Activated B cell treated with CpG ODN at 0.5 μM for 24 hours (primary cell): ENCODE measurements around the gene PFN4. TPM values are rescaled to one million over a fixed set of nuclear protein-coding genes. Genes with fewer than 3 reads are reported as not detected.
A peak's percentile ranks its signal among the peaks of the same experiment; 100 is the strongest.

ENCODE experiments used
- ATAC-seq: fragments of 200-7000 bp; cut with Tn5 transposase; one replicate; pipeline ENCODE4 v1.10.0; 2021; ENCODE audit warnings: low read depth, mild to moderate bottlenecking, moderate library complexity
- CTCF ChIA-PET: fragments of 350-600 bp; sonication (Branson Sonifier 250); formaldehyde crosslinking; loops from one replicate; lab custom pipeline; 2021; ENCODE audit warnings: antibody characterized with exemption; lab: Charles Lee
- POLR2A ChIA-PET: fragments of 350-600 bp; sonication (Branson Sonifier 250); formaldehyde crosslinking; loops from one replicate; lab custom pipeline; 2021; ENCODE audit warnings: antibody characterized with exemption; lab: Charles Lee
- DNase-seq: peaks from one replicate; pipeline ENCODE4 v3.0.0; 2022
- H3K27ac Mint-ChIP-seq: one replicate; pipeline ENCODE4 v1.8.0; 2020; ENCODE audit warnings: mixed read lengths
- H3K27me3 Mint-ChIP-seq: one replicate; pipeline ENCODE4 v1.8.0; 2021; ENCODE audit warnings: mixed read lengths
- H3K36me3 Mint-ChIP-seq: one replicate; pipeline ENCODE4 v1.8.0; 2021; ENCODE audit warnings: low read depth, mixed read lengths
- H3K4me1 Mint-ChIP-seq: one replicate; pipeline ENCODE4 v1.8.0; 2021; ENCODE audit warnings: mixed read lengths
- H3K4me3 Mint-ChIP-seq: one replicate; pipeline ENCODE4 v1.8.0; 2020; ENCODE audit warnings: mild to moderate bottlenecking, mixed read lengths
- H3K9me3 Mint-ChIP-seq: one replicate; pipeline ENCODE4 v1.8.0; 2020; ENCODE audit warnings: mixed read lengths
- CTCF ChIP-seq: fragments of 200-600 bp; IDR thresholded peaks from one replicate; pipeline ENCODE4 v1.8.0; 2022; ENCODE audit warnings: antibody characterized with exemption, mild to moderate bottlenecking
- intact Hi-C: fragments of 100-400 bp; cut with micrococcal nuclease; formaldehyde crosslinking; loops from one replicate; pipeline ENCODE4 v1.15.1; 2024
- total RNA-seq: library from RNA; stranded (reverse); gene quantifications from 2 replicates; pipeline ENCODE4 v1.2.3, GENCODE V29; 2022

PFN4 gene
- total RNA-seq, 1 donor from 2014 or later = 0.60 TPM

- Mint-ChIP-seq H3K9me3 (no peaks in the 10 kb centered on the region), H3K4me1 (peaks cover 15% of the 10 kb centered on the region), H3K4me3 (no peak overlapping the region), H3K27me3 (no peaks in the 10 kb centered on the region), H3K27ac (no peak overlapping the region), H3K36me3 (no peaks in the 10 kb centered on the region)
- CTCF ChIA-PET = interaction anchor here (2.4 kb wide), 1 partner anchor 41 kb away, joined by 6 read pairs; the partner anchor contains the start of gene TP53I3
- no peak for TF ChIP-seq CTCF
- ATAC-seq (no peak), DNase-seq (no peak)
- intact Hi-C loops = no loop called here
- POLR2A ChIA-PET = no interaction called here
Observed at GRCh38 chr2:24125956-24126355, 2.8 kb upstream of the PFN4 start.

GRCh38 chr2:24123922-24124580 lies 917 bp upstream of the PFN4 start:
- peak overlapping the region; percentile 92 for H3K27ac Mint-ChIP-seq
- TF ChIP-seq CTCF = no peak
- ATAC-seq = no peak
- ChIA-PET POLR2A (interaction anchor here (0.6 to 3.1 kb wide), 7 partner anchors 11 to 197 kb away, joined by 3 to 14 read pairs (median 4); partner anchors contain the start of genes ATAD2B, FKBP1B and SF3B6), CTCF (interaction anchor here (2.4 kb wide), 1 partner anchor 39 kb away, joined by 6 read pairs; the partner anchor contains the start of gene TP53I3)
- peak overlapping the region; percentile 85 for H3K4me3 Mint-ChIP-seq
- intact Hi-C loops = loop anchor here (1.0 to 2.0 kb wide), 4 partner anchors 40 to 197 kb away; partner anchors contain the start of genes ATAD2B, SF3B6, TP53I3 and WDCP
- H3K36me3 Mint-ChIP-seq = no peaks in the 10 kb centered on the region
- no peaks in the 10 kb centered on the region for H3K9me3 Mint-ChIP-seq
- H3K4me1 Mint-ChIP-seq = peaks cover 15% of the 10 kb centered on the region
- H3K27me3 Mint-ChIP-seq = no peaks in the 10 kb centered on the region
- no peak for DNase-seq

GRCh38 chr2:24122366-24123194 lies 554 bp downstream of the PFN4 start:
- DNase-seq = no peak
- CTCF ChIA-PET = interaction anchor here (0.5 to 1.0 kb wide), 3 partner anchors 38 to 1828 kb away, joined by 3 read pairs; partner anchors contain the start of gene TP53I3
- no peaks in the 10 kb centered on the region for H3K27me3 Mint-ChIP-seq

GRCh38 chr2:24121469-24121868 lies 1.7 kb downstream of the PFN4 start:
- intact Hi-C loops = no loop called here
- POLR2A ChIA-PET = interaction anchor here (1.2 to 2.2 kb wide), 2 partner anchors 37 to 45 kb away, joined by 5 to 12 read pairs; partner anchors contain the start of genes SF3B6 and TP53I3

More at GRCh38 chr2:24122366-24123194, 554 bp downstream of the PFN4 start:
- H3K4me1 Mint-ChIP-seq = peaks cover 15% of the 10 kb centered on the region
- peak overlapping the region; percentile 82 for H3K4me3 Mint-ChIP-seq
- intact Hi-C loops = loop anchor here (1.0 to 2.0 kb wide), 4 partner anchors 38 to 195 kb away; partner anchors contain the start of genes ATAD2B, SF3B6, TP53I3 and WDCP
- no peak for TF ChIP-seq CTCF
- no peaks in the 10 kb centered on the region for H3K36me3 Mint-ChIP-seq
- POLR2A ChIA-PET = interaction anchor here (0.6 to 3.1 kb wide), 4 partner anchors 36 to 195 kb away, joined by 3 to 14 read pairs (median 8); partner anchors contain the start of genes ATAD2B, SF3B6 and TP53I3
- no peaks in the 10 kb centered on the region for H3K9me3 Mint-ChIP-seq
- ATAC-seq = no peak
- peak overlapping the region; percentile 83 for H3K27ac Mint-ChIP-seq

More at GRCh38 chr2:24121469-24121868, 1.7 kb downstream of the PFN4 start:
- Mint-ChIP-seq H3K36me3 (no peaks in the 10 kb centered on the region), H3K9me3 (no peaks in the 10 kb centered on the region), H3K4me1 (peaks cover 15% of the 10 kb centered on the region), H3K27ac (no peak overlapping the region), H3K4me3 (no peak overlapping the region), H3K27me3 (no peaks in the 10 kb centered on the region)
- DNase-seq (no peak), ATAC-seq (no peak)
- CTCF ChIA-PET = interaction anchor here (1.2 kb wide), 1 partner anchor 37 kb away, joined by 3 read pairs; the partner anchor contains the start of gene TP53I3
- no peak for TF ChIP-seq CTCF
